Gastrocnemius medialis (tissue), 4 donors: Measurements from ENCODE around the gene GALM. TPM values are rescaled to one million over a fixed set of nuclear protein-coding genes. Genes with fewer than 3 reads are reported as not detected.

ENCODE experiments used
- ATAC-seq, 2 donors: fragments of 150-250 bp; one replicate each; pipeline ENCODE4 v1.9.1; 2016
- DNase-seq, 2 donors: peaks; one replicate each; pipeline ENCODE4 v3.0.0-alpha.2; 2019
- H3K27ac ChIP-seq, 4 donors: fragments of 200-600 bp; sonication (generic); 1 replicate in 1 of 4; 2 replicates in 3 of 4; pipeline ENCODE4 v1.5.1; 2016 to 2018; ENCODE audit warnings: mild to moderate bottlenecking in 2 of 4, moderate library complexity in 1 of 4
- H3K27me3 ChIP-seq, 3 donors: fragments of 200-600 bp; sonication (generic) in 2 of 3; 1 replicate in 1 of 3; 2 replicates in 2 of 3; pipeline versions ENCODE4 v1.5.1 to v1.6.0; 2016 to 2019; ENCODE audit warnings: mild to moderate bottlenecking in 1 of 3, moderate library complexity in 1 of 3
- H3K36me3 ChIP-seq, 2 donors: fragments of 200-600 bp; sonication (generic) in 1 of 2; one replicate each; pipeline ENCODE4 v1.5.1; 2017 to 2018
- H3K4me1 ChIP-seq, 2 donors: fragments of 200-600 bp; sonication (generic) in 1 of 2; one replicate each; pipeline ENCODE4 v1.5.1; 2016 to 2017; ENCODE audit warnings: mild to moderate bottlenecking in 2 of 2
- H3K4me3 ChIP-seq, 4 donors: fragments of 200-600 bp; sonication (generic) in 3 of 4; 1 replicate in 1 of 4; 2 replicates in 3 of 4; pipeline ENCODE4 v1.5.1; 2016 to 2019; ENCODE audit warnings: mild to moderate bottlenecking in 2 of 4
- H3K9me3 ChIP-seq, 3 donors: fragments of 200-600 bp; sonication (generic) in 2 of 3; 1 replicate in 1 of 3; 2 replicates in 2 of 3; pipeline ENCODE4 v1.5.1; 2016 to 2019
- POLR2A ChIP-seq, 2 donors: fragments of 450-650 bp; IDR thresholded peaks; one replicate each; pipeline ENCODE4 v1.6.1; 2017; ENCODE audit warnings: antibody characterized with exemption in 2 of 2, mild to moderate bottlenecking in 2 of 2, moderate library complexity in 2 of 2
- in situ Hi-C, 4 donors: fragments of 200-750 bp; cut with MboI; loops; one replicate each; pipeline versions ENCODE4 v1.15.0 to v1.8.0; 2017; ENCODE audit warnings: low sequenced_read_pairs in 4 of 4
- intact Hi-C: fragments of 100-400 bp; cut with DNase I; formaldehyde crosslinking; loops from one replicate; pipeline ENCODE4 v1.15.1; 2023; ENCODE audit warnings: low total_unique reads
- total RNA-seq, 4 donors: library from RNA; depleted of rRNA; stranded (reverse); fragments of >200 nt; gene quantifications; one replicate each; pipeline versions ENCODE4 v1.1.0 to v1.2.3, GENCODE V29; 2016
- TF ChIP-seq, protein P1 (sequence below), 5 experiments: fragments of 450-650 bp in 3 of 5; fragments of 200-600 bp in 2 of 5; sonication (generic) in 2 of 5; IDR thresholded peaks in 4 of 5; conservative IDR thresholded peaks in 1 of 5; 1 replicate in 4 of 5; 2 replicates in 1 of 5; pipeline ENCODE4 v1.5.1; 2016 to 2019; ENCODE audit warnings: antibody characterized with exemption in 5 of 5, mild to moderate bottlenecking in 3 of 5, moderate library complexity in 3 of 5

GALM gene
- total RNA-seq, 4 donors from 2014 or later = 5.3 to 16.9 (median 14.9) TPM

DNA sequence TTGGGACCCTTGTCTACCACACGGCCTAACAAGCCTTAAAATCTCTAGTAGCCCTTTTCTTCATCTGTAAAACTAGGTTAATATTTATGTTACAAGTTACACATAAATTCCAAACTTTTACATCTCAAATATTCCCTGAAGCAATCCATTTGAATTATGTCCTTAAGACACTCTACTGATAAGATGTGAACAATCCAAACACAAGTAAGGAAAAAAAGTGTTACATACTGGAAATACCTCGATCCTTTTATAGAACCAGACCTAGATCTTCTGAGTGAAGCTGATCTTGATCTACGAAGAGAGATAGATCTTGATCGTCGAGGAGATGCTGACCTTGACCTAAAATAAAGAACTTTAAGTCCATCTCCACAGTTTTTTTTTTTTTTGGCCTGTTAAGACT, 81.9 kb downstream of the GALM start:
- in situ Hi-C loops (loop anchor here in 3 of 4 donors (5.0 to 25.0 kb wide), 4 partner anchors 153 to 436 kb away; partner anchors contain the start of gene ATL2 (in 1 of the 3)), intact Hi-C loops (no loop called here)
- no peak overlapping the region for H3K4me3 ChIP-seq
- peaks cover 0 to 66% of the 10 kb centered on the region in 2 donors for H3K36me3 ChIP-seq
- H3K9me3 ChIP-seq = no peaks in the 10 kb centered on the region
- ATAC-seq (no peak), DNase-seq (no peak)
- TF ChIP-seq, protein P1, sequence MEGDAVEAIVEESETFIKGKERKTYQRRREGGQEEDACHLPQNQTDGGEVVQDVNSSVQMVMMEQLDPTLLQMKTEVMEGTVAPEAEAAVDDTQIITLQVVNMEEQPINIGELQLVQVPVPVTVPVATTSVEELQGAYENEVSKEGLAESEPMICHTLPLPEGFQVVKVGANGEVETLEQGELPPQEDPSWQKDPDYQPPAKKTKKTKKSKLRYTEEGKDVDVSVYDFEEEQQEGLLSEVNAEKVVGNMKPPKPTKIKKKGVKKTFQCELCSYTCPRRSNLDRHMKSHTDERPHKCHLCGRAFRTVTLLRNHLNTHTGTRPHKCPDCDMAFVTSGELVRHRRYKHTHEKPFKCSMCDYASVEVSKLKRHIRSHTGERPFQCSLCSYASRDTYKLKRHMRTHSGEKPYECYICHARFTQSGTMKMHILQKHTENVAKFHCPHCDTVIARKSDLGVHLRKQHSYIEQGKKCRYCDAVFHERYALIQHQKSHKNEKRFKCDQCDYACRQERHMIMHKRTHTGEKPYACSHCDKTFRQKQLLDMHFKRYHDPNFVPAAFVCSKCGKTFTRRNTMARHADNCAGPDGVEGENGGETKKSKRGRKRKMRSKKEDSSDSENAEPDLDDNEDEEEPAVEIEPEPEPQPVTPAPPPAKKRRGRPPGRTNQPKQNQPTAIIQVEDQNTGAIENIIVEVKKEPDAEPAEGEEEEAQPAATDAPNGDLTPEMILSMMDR (IDR thresholded peaks at IDR 0.05 in 4 of 5, conservative IDR thresholded peaks at IDR 0.05 in 1 of 5) = no peak
- no peak for TF ChIP-seq POLR2A (IDR thresholded peaks at IDR 0.05)
- H3K27ac ChIP-seq = peak overlapping the region in 1 of 4 donors; percentile 40
- peaks cover 32 to 46% of the 10 kb centered on the region in 2 donors for H3K4me1 ChIP-seq
- H3K27me3 ChIP-seq = no peaks in the 10 kb centered on the region

DNA sequence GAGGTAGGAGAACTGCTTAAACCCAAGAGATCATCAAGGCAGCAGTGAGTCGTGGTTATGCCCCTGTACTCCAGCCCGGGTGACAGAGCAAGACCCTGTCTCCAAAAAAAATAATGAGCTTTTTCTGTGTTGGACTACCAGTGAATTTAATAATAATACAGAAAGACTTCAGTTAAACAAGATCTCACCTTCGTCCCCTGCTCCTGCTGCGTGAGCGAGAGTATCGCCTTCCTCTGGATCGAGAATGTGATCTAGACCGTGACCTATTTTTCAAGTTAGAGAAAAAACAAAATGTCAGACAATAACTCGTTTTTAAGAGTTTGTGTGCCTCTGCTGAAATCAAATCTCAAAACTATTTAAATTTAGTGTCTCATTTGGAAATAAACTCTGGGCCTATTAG, 82.5 kb downstream of the GALM start:
- Histone ChIP-seq H3K4me1 (peaks cover 32 to 43% of the 10 kb centered on the region in 2 donors), H3K27me3 (no peaks in the 10 kb centered on the region), H3K36me3 (peaks cover 0 to 63% of the 10 kb centered on the region in 2 donors), H3K9me3 (no peaks in the 10 kb centered on the region), H3K4me3 (no peak overlapping the region), H3K27ac (peak overlapping the region in 1 of 4 donors; percentile 40)
- DNase-seq (no peak), ATAC-seq (no peak)
- in situ Hi-C loops = loop anchor here in 3 of 4 donors (5.0 to 25.0 kb wide), 4 partner anchors 154 to 436 kb away; partner anchors contain the start of gene ATL2 (in 1 of the 3)
- intact Hi-C loops = no loop called here
- TF ChIP-seq, protein P1 (IDR thresholded peaks at IDR 0.05 in 4 of 5, conservative IDR thresholded peaks at IDR 0.05 in 1 of 5) = no peak
- TF ChIP-seq POLR2A (IDR thresholded peaks at IDR 0.05) = no peak

DNA sequence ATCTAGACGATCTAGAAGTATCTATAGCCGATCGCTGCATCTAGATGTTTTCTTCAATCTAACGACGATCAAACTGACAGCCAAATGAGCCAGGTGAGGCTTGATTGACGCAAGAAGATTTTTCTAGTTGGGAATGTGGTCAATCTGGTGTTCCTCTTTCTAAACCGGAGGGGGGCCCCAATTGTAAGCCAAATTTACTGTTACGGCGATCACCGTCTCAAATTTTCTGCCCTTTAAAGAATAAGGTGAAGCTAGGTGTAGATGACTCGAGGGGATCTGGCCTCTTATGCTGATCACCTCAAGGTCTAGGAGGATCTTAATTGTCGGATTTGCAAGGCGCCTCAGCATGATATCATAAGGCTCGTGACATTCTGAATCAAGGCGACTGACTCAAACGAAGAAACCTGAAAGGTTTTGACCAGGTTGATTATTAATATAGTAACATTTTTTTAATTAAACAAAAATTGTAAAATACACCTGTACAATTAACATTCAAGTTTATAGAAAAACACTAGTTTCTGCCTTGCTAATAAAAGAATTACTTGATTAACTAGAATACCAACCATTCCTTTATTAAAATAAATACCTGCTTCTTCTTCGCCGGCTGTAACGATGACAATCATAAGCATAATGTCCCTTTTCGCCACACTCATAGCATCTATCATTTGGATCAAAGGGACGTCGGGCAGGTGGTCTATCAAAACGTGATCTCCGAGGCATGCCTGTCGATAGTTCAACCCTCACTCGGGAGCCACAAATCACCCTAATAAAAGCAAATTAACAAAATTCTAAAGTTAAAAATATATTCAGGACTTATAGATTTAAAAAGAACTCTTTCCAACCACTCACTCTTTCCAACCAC, 83.3 kb downstream of the GALM start:
- no peaks in the 10 kb centered on the region for H3K9me3 ChIP-seq
- peak overlapping the region; percentile 96 to 98 (median 97) for H3K27ac ChIP-seq
- H3K36me3 ChIP-seq = peaks cover 0 to 56% of the 10 kb centered on the region in 2 donors
- ATAC-seq = no peak
- no peak for DNase-seq
- H3K27me3 ChIP-seq = no peaks in the 10 kb centered on the region
- intact Hi-C loops = no loop called here
- H3K4me3 ChIP-seq = peak overlapping the region; percentile 72 to 88 (median 82)
- in situ Hi-C loops = loop anchor here in 3 of 4 donors (5.0 to 25.0 kb wide), 4 partner anchors 154 to 437 kb away; partner anchors contain the start of gene ATL2 (in 1 of the 3)
- no peak for TF ChIP-seq POLR2A (IDR thresholded peaks at IDR 0.05)
- TF ChIP-seq, protein P1 (IDR thresholded peaks at IDR 0.05 in 4 of 5, conservative IDR thresholded peaks at IDR 0.05 in 1 of 5) = no peak
- H3K4me1 ChIP-seq = peaks cover 27 to 35% of the 10 kb centered on the region in 2 donors

DNA sequence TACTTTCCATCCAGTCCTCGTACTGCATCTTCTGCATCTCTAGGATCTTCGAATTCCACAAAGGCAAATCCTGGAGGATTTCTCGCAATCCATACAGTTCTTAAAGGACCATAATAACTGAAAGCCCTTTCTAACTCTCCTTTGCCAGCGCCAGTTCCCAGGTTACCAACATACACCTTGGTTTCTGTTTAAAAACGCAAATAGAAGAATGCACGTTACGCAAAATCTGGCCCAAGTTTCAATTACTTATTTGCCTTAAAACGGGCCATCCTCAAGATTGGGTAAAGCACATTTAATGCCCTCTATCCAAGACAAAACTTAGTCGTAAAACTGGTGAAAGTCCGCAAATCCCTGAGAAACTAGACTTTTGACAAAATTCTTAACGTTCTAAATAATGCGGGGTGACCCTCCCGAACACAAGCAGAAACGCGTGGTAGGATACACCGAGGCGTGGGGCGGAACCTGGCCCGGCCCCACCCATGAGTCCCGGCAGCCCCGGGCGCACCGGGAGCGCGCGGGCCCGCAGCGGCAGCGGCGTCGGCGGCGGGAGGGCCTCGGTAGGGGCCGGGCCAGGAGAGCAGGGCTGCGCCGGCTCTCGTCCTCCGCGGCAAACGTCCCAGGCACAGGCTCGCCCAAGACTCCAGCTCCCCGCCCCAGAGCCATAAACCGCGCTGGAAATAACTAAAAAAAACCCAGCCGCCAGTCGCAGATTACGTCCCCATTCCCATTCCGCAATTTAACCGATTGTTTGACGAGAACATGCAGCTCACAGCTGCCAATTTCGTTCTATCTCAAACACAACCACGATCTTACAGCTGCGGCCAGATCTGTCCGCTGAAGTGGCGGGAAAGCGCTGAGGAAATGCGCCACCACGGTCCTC, 84.3 kb downstream of the GALM start:
- Histone ChIP-seq H3K4me1 (peaks cover 24 to 31% of the 10 kb centered on the region in 2 donors), H3K9me3 (no peaks in the 10 kb centered on the region), H3K27me3 (no peaks in the 10 kb centered on the region), H3K36me3 (peaks cover 0 to 45% of the 10 kb centered on the region in 2 donors), H3K27ac (peak overlapping the region; percentile 96 to 98 (median 97)), H3K4me3 (peak overlapping the region; percentile 72 to 88 (median 82))
- ATAC-seq = peak; percentile 60 to 70
- DNase-seq = peak; percentile 47 to 59
- in situ Hi-C loops = no loop called here
- TF ChIP-seq, protein P1 (IDR thresholded peaks at IDR 0.05 in 4 of 5, conservative IDR thresholded peaks at IDR 0.05 in 1 of 5) = no peak
- TF ChIP-seq POLR2A (IDR thresholded peaks at IDR 0.05) = peak; percentile 84 to 90
- intact Hi-C loops = loop anchor here (2.0 kb wide), 3 partner anchors 27 to 373 kb away; partner anchors contain the start of genes ATL2 and HNRNPLL
